H9 (cell line): ENCODE results near the gene CETP. TPM values are rescaled to one million over a fixed set of nuclear protein-coding genes. Genes with fewer than 3 reads are reported as not detected.

Source experiments
- DNase-seq: peaks from one replicate; pipeline ENCODE4 v3.0.0-alpha.2; 2017
- H2AFZ ChIP-seq: one replicate; pipeline ENCODE4 v1.6.1; 2013; ENCODE audit warnings: mild to moderate bottlenecking, low read length, control low read depth, moderate library complexity
- H2AK5ac ChIP-seq: 2 replicates; pipeline ENCODE4 v1.6.1; 2013; ENCODE audit warnings: low read length, control low read depth, mixed read lengths; ENCODE audit not compliant: insufficient read length
- H2BK120ac ChIP-seq: one replicate; pipeline ENCODE4 v1.6.1; 2013; ENCODE audit warnings: low read depth, mild to moderate bottlenecking, low read length, control low read depth, inconsistent platforms; ENCODE audit not compliant: poor library complexity, severe bottlenecking
- H2BK12ac ChIP-seq: 2 replicates; pipeline ENCODE4 v1.6.1; 2013; ENCODE audit warnings: low read length, control low read depth, mixed read lengths, low read depth; ENCODE audit not compliant: insufficient read length
- H2BK15ac ChIP-seq: 2 replicates; pipeline ENCODE4 v1.6.1; 2013; ENCODE audit warnings: low read depth, low read length, control low read depth
- H2BK20ac ChIP-seq: one replicate; pipeline ENCODE4 v1.6.1; 2013; ENCODE audit warnings: low read depth, mild to moderate bottlenecking, low read length, control low read depth, inconsistent platforms; ENCODE audit not compliant: poor library complexity, severe bottlenecking
- H2BK5ac ChIP-seq: 2 replicates; pipeline ENCODE4 v1.6.1; 2013; ENCODE audit warnings: low read length, control low read depth, mixed read lengths; ENCODE audit not compliant: insufficient read length
- H3K14ac ChIP-seq: 2 replicates; pipeline ENCODE4 v1.6.1; 2013; ENCODE audit warnings: low read length, control low read depth; ENCODE audit not compliant: insufficient read depth
- H3K18ac ChIP-seq: 2 replicates; pipeline ENCODE4 v1.6.1; 2013; ENCODE audit warnings: low read depth, mild to moderate bottlenecking, mixed read lengths, low read length, control low read depth; ENCODE audit not compliant: insufficient read length
- H3K23ac ChIP-seq: 2 replicates; pipeline ENCODE4 v1.6.1; 2013; ENCODE audit warnings: low read length, control low read depth, mixed read lengths, low read depth; ENCODE audit not compliant: insufficient read length
- H3K23me2 ChIP-seq: 2 replicates; pipeline ENCODE4 v1.6.1; 2013; ENCODE audit warnings: low read depth, mild to moderate bottlenecking, mixed read lengths, low read length, control low read depth; ENCODE audit not compliant: insufficient read length, poor library complexity, severe bottlenecking
- H3K27ac ChIP-seq: 2 replicates; pipeline ENCODE4 v1.5.1; 2013; ENCODE audit warnings: low read length, control low read depth, mixed read lengths, low read depth; ENCODE audit not compliant: insufficient read length
- H3K27me3 ChIP-seq: 2 replicates; pipeline ENCODE4 v1.6.1; 2013; ENCODE audit warnings: low read length, control low read depth, inconsistent platforms; ENCODE audit not compliant: insufficient read depth
- H3K4ac ChIP-seq: 2 replicates; pipeline ENCODE4 v1.6.1; 2013; ENCODE audit warnings: low read depth, mild to moderate bottlenecking, control low read depth, inconsistent platforms, low read length, moderate library complexity
- H3K4me1 ChIP-seq: 2 replicates; pipeline ENCODE4 v1.6.1; 2013; ENCODE audit warnings: low read length, control low read depth, inconsistent platforms; ENCODE audit not compliant: insufficient read depth
- H3K4me2 ChIP-seq: 2 replicates; pipeline ENCODE4 v1.6.1; 2013; ENCODE audit warnings: low read length, control low read depth, mixed read lengths; ENCODE audit not compliant: insufficient read length, insufficient read depth
- H3K56ac ChIP-seq: 2 replicates; pipeline ENCODE4 v1.6.1; 2013; ENCODE audit warnings: low read depth, mild to moderate bottlenecking, mixed read lengths, low read length, control low read depth; ENCODE audit not compliant: insufficient read length
- H3K79me1 ChIP-seq: 2 replicates; pipeline ENCODE4 v1.6.1; 2013; ENCODE audit warnings: low read depth, mild to moderate bottlenecking, moderate library complexity, low read length, control low read depth, inconsistent platforms; ENCODE audit not compliant: insufficient read depth, poor library complexity, severe bottlenecking
- H3K79me2 ChIP-seq: 2 replicates; pipeline ENCODE4 v1.6.1; 2013; ENCODE audit warnings: low read length, control low read depth, inconsistent platforms; ENCODE audit not compliant: insufficient read depth
- H3K9ac ChIP-seq: 2 replicates; pipeline ENCODE4 v1.6.1; 2013; ENCODE audit warnings: low read length, control low read depth, mixed read lengths; ENCODE audit not compliant: insufficient read length; ENCODE audit errors: extremely low read depth
- H3K9me3 ChIP-seq: one replicate; pipeline ENCODE4 v1.6.1; 2013; ENCODE audit warnings: low read depth, low read length, inconsistent platforms; ENCODE audit not compliant: control insufficient read depth
- H3T11ph ChIP-seq: one replicate; pipeline ENCODE4 v1.6.1; 2013; ENCODE audit warnings: mild to moderate bottlenecking, low read length, control low read depth, inconsistent platforms
- H4K20me1 ChIP-seq: one replicate; pipeline ENCODE4 v1.6.1; 2013; ENCODE audit not compliant: control insufficient read depth, insufficient read length, insufficient read depth
- H4K5ac ChIP-seq: 2 replicates; pipeline ENCODE4 v1.6.1; 2013; ENCODE audit warnings: low read depth, mild to moderate bottlenecking, mixed read lengths, low read length, control low read depth; ENCODE audit not compliant: insufficient read length
- H4K8ac ChIP-seq: replicated peaks from 2 replicates; pipeline ENCODE4 v1.6.1; 2013; ENCODE audit warnings: low read length, control low read depth, mixed read lengths, low read depth; ENCODE audit not compliant: insufficient read length
- H4K91ac ChIP-seq: 2 replicates; pipeline ENCODE4 v1.6.1; 2013; ENCODE audit warnings: low read depth, mild to moderate bottlenecking, moderate library complexity, mixed read lengths, low read length, control low read depth; ENCODE audit not compliant: insufficient read length
- H3K27ac Mint-ChIP-seq, 3 experiments: 2 replicates in 2 of 3; 3 replicates in 1 of 3; pipeline ENCODE4 v1.8.0; 2020 to 2021; ENCODE audit warnings: mixed read lengths in 3 of 3, mild to moderate bottlenecking in 1 of 3, moderate library complexity in 1 of 3
- H3K27me3 Mint-ChIP-seq: 2 replicates; pipeline ENCODE4 v1.8.0; 2021; ENCODE audit warnings: low read depth, mild to moderate bottlenecking, moderate library complexity, mixed read lengths
- H3K36me3 Mint-ChIP-seq, 3 experiments: 2 replicates in 2 of 3; 3 replicates in 1 of 3; pipeline ENCODE4 v1.8.0; 2020 to 2021; ENCODE audit warnings: low read depth in 3 of 3, mixed read lengths in 3 of 3; ENCODE audit not compliant: insufficient read depth in 1 of 3
- H3K4me1 Mint-ChIP-seq, 2 experiments: 2 replicates each; pipeline ENCODE4 v1.8.0; 2020; ENCODE audit warnings: mixed read lengths in 2 of 2
- H3K4me3 Mint-ChIP-seq, 2 experiments: 2 replicates in 1 of 2; 3 replicates in 1 of 2; pipeline ENCODE4 v1.8.0; 2020 to 2021; ENCODE audit warnings: mild to moderate bottlenecking in 2 of 2, mixed read lengths in 2 of 2, moderate library complexity in 1 of 2
- H3K9me3 Mint-ChIP-seq, 2 experiments: 2 replicates in 1 of 2; 3 replicates in 1 of 2; pipeline ENCODE4 v1.8.0; 2020; ENCODE audit warnings: mild to moderate bottlenecking in 2 of 2, mixed read lengths in 2 of 2, moderate library complexity in 1 of 2
- CTCF ChIP-seq: fragments of 200-600 bp; sonication (generic); conservative IDR thresholded peaks from 3 replicates; pipeline ENCODE4 v1.8.0; 2021; ENCODE audit warnings: antibody characterized with exemption, mild to moderate bottlenecking
- WGBS: extraction: QIAGEN DNeasy Blood & Tissue Kit; methylation state at CpG from one replicate; pipeline ENCODE4 v1.1.7; 2013; ENCODE audit warnings: missing lambda C conversion rate, low lambda C conversion rate, mixed read lengths; ENCODE audit not compliant: insufficient read length; ENCODE audit errors: extremely low coverage; 5-methylcytosine and 5-hydroxymethylcytosine counted together
- total RNA-seq: library from RNA; stranded (reverse); gene quantifications from 2 replicates; pipeline ENCODE4 v1.2.1, GENCODE V29; 2021

Gene CETP
- total RNA-seq, 1 experiment from 2014 or later: not detected

- Mint-ChIP-seq H3K4me3 (no peak overlapping the region), H3K27me3 (peaks cover 6% of the 10 kb centered on the region), H3K36me3 (no peaks in the 10 kb centered on the region), H3K9me3 (peaks cover 0 to 2% of the 10 kb centered on the region in 2 experiments; a peak in 2 of 5 replicates), H3K4me1 (peaks cover 5 to 13% of the 10 kb centered on the region in 2 experiments), H3K27ac (no peak overlapping the region; a peak in 1 of 7 replicates)
- Histone ChIP-seq H4K5ac (no peak overlapping the region), H3K18ac (no peak overlapping the region), H3K14ac (no peak overlapping the region), H3K23ac (no peak overlapping the region), H3K9ac (no peak overlapping the region), H2BK15ac (peak overlapping the region; percentile 18; the same call in 1 of the 2 replicates), H3T11ph (no peak overlapping the region), H2AFZ (no peak overlapping the region), H4K8ac (no peak overlapping the region), H3K27me3 (no peaks in the 10 kb centered on the region), H3K27ac (no peak overlapping the region), H3K79me2 (no peaks in the 10 kb centered on the region), H3K4me2 (no peak overlapping the region), H2BK120ac (no peak overlapping the region), H4K20me1 (no peaks in the 10 kb centered on the region), H2BK20ac (no peak overlapping the region), H3K23me2 (no peaks in the 10 kb centered on the region), H3K79me1 (no peaks in the 10 kb centered on the region), H2BK12ac (no peak overlapping the region), H4K91ac (no peak overlapping the region), H2AK5ac (no peak overlapping the region), H3K4me1 (no peaks in the 10 kb centered on the region), H2BK5ac (no peak overlapping the region), H3K9me3 (no peaks in the 10 kb centered on the region), H3K4ac (no peak overlapping the region), H3K56ac (no peak overlapping the region)
- TF ChIP-seq CTCF: no peak
- WGBS: no CpG with 5 or more reads among the region's 6 CpGs
- no peak for DNase-seq
These were observed 15.5 kb downstream of the CETP start for GRCh38 chr16:56977216-56977615.
